NB4 (cell line): ENCODE measurements around the gene SPECC1L.
"Not testable (repeated sequence)": the region's sequence is repeated elsewhere in the genome, so short reads cannot be mapped to it uniquely, and the experiment has no call there.

Experiments
- DNase-seq: peaks from one replicate; pipeline ENCODE4 v3.0.0; 2010; ENCODE audit warnings: low read depth
- H3K4me3 ChIP-seq: one replicate; pipeline ENCODE4 v1.5.1; 2011; ENCODE audit warnings: mild to moderate bottlenecking, low read depth, low read length, moderate library complexity
- CTCF ChIP-seq: IDR thresholded peaks from one replicate; pipeline ENCODE4 v1.5.1; 2012; ENCODE audit warnings: low read depth, low read length
- MYC ChIP-seq: IDR thresholded peaks from 2 replicates; pipeline ENCODE4 v1.6.1; 2011; ENCODE audit warnings: low read depth, low read length
- POLR2A ChIP-seq: IDR thresholded peaks from 2 replicates; pipeline ENCODE4 v1.6.1; 2011; ENCODE audit warnings: mild to moderate bottlenecking; ENCODE audit not compliant: insufficient read length; ENCODE audit errors: extremely low read depth
- TF ChIP-seq, protein P1 (sequence below): IDR thresholded peaks from 2 replicates; pipeline ENCODE4 v1.6.1; 2011; ENCODE audit warnings: low read depth, low read length

SPECC1L gene

DNA sequence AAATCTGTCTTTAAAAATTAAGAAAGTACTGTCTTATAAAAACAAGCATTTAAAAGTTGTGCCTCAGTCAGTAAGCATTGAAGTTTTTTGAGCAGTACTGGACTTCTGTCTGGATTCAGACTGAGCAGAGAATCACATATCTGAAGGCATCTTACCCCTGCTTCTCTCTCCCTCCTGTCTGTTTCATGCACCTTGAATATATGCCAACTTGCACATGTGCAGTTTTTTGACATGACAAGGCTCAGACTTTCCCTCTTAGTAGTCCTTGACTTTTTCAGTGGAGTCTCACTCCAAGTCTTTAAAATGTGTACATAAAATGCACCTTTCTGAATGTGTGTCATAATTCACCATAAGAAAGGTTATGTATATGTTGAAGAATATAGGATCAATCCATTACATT, 19.8 kb downstream of the SPECC1L start:
- no peak overlapping the region for H3K4me3 ChIP-seq
- no peak for TF ChIP-seq MYC
- TF ChIP-seq, protein P1, sequence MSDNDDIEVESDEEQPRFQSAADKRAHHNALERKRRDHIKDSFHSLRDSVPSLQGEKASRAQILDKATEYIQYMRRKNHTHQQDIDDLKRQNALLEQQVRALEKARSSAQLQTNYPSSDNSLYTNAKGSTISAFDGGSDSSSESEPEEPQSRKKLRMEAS, result no peak
- TF ChIP-seq POLR2A, result no peak
- no peak for TF ChIP-seq CTCF
- DNase-seq, result no peak

GRCh38 chr22:24291515-24292201, 21.0 kb downstream of the SPECC1L start:
- no peak for DNase-seq
- TF ChIP-seq, protein P1, result no peak
- TF ChIP-seq MYC (no peak), CTCF (no peak), POLR2A (no peak)
- no peak overlapping the region for H3K4me3 ChIP-seq

DNA sequence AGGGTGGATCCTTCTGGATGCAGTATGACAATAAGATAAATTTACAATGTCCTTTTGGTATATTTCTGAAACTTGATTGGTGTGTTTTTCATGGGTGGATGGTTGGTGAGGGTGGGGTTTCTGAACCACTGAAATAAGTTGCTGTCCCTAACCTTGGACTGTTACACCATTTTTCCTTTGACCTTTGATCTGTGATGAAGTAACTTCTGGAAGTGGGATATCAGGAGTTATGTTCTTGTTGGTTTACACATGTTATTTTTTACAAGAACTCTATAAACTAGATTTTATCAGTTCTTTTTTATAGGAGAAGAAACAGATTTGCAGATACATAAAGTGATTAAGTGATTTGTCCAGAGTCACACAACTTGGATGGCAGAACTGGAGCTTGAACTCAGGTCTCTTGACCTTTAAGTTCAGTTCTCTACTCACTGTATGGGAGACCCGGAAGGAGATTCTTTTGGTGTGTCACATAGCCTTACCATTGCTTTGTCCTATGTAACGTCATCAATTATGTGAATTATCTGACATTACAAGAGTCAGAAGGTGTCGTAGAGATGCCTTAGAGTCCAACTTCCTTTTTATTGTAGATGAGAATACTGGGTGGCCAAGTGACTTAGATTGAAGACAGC, 21.7 kb downstream of the SPECC1L start:
- DNase-seq, H3K4me3 ChIP-seq: not testable (repeated sequence)

DNA sequence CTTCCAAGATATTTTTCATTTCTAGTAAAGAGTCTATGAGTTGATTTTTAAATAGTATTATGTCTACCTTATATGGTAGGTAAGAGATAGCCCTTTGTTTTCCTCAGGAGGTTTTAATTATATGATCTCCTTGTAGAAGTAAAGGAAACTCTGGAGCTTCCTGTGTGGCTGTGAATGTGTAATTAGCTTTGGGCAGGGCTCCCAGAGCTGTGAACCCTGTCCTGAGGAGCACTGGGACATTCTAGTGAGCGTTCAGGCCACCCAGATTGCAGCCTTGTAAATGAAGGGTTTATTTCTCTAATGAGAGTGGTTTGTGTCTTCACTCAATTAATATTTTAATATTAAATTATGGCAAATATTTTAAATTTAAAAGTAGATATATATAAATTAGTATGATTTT, 24.3 kb downstream of the SPECC1L start:
- DNase-seq, result not testable (repeated sequence)

GRCh38 chr22:24298497-24299155, 28.0 kb downstream of the SPECC1L start:
- not testable (repeated sequence) for DNase-seq

More for the DNA sequence above, 24.3 kb downstream of the SPECC1L start:
- H3K4me3 ChIP-seq, result not testable (repeated sequence)

DNA sequence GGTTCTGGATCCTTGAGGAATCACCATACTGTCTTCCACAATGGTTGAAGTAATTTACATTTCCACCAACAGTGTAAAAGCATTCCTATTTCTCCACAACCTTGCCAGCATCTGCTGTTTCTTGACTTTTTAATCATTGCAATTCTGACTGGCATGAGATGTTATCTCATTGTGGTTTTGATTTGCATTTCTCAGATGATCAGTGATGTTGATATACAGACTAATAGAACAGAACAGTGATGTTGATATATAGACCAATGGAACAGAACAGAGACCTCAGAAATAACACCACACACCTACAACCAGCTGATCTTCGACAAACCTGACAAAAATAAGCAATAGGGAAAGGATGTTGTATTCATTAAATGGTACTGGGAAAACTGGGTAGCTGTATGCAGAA, 29.9 kb downstream of the SPECC1L start:
- DNase-seq, H3K4me3 ChIP-seq: not testable (repeated sequence)

More at GRCh38 chr22:24298497-24299155, 28.0 kb downstream of the SPECC1L start:
- H3K4me3 ChIP-seq, result not testable (repeated sequence)

- no peak for DNase-seq
- H3K4me3 ChIP-seq, result no peak overlapping the region
Observed at GRCh38 chr22:24302591-24302990, 32.0 kb downstream of the SPECC1L start.

More at GRCh38 chr22:24302591-24302990, 32.0 kb downstream of the SPECC1L start:
- TF ChIP-seq MYC (no peak), POLR2A (no peak), CTCF (no peak)
- TF ChIP-seq, protein P1, result no peak
